HG02884 (cell line): Measurements from ENCODE around the gene GLRX.
A peak's percentile ranks its signal among the peaks of the same experiment; 100 is the strongest.

ENCODE experiments used
- ATAC-seq: cut with Tn5 transposase; IDR thresholded peaks from one replicate; pipeline ENCODE4 v1.9.1; 2021; ENCODE audit warnings: mild to moderate bottlenecking, moderate library complexity; ENCODE audit not compliant: unreplicated experiment

The GLRX gene

DNA sequence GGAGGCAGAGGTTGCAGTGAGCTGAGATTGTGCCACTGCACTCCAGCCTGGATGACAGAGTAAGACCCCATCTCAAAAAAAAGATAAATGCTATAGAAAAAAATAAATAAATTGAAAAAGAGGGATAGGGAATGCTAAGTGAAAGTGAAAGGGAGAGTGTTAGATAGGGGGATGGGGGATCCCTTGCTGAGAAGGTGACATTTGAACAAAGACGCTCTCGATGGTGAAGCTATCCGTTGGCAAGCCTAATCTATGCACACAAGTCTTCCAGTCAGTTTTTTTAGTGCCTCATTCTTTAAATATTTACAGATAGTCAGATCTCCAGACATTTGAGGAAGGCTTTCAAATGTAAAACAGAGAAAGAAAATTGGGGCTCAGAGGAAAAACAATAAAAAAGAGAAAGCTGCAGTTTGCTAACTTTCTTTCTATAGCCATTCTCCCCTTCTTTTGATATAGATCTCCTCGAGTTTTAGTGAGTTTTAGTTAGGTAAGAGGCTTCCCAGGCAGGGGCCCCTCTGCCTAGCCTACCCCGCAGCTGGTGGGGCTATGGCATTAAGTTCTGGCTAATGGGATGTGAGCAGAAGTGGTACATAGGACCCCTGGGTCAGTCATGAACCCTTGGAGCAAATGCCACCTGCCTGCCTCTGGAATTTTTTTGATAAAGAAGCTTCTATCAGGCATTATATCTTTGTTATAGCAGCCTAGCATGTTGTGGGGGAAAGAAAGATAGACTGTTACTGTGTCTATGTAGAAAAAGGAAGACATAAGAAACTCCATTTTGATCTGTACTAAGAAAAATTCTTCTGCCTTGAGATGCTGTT is 12.0 kb downstream of the GLRX start:
- ATAC-seq = no peak

- ATAC-seq = no peak
These were observed 13.0 kb downstream of the GLRX start for GRCh38 chr5:95809414-95809960.

GRCh38 chr5:95808686-95809413 is 13.7 kb downstream of the GLRX start:
- ATAC-seq = peak; percentile 100

DNA sequence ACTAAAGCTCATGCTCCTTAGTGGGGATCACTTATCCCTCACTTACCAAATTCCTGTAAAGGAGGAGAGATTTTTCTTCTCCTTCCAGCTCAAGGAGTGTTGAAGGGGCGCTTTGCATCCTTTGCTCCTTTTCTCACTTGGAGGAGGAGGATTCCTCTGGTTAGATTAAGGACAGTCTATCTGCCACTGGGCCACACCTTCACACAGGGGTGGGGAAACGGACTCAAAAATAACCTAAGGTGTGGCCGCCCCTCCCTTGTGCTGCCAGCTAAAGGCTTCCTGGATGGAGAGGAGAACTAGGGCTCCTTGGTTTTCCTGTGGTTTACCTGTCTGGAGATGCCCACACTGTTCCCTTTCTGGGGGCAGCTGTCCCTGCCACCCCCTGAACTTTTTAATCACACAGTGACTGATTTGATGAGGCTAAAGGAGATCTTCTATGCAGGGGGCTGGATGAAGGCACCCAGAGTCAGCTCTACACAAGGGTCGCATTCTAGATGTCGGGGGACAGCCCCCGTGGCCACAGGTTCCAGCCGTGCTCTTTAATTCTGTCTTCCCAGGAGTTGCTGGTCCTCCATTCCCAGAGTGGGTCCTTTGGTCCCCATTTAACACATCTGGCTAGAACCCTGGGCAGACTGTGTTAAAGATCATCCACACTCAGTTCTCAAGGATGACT is 14.4 kb downstream of the GLRX start:
- ATAC-seq = no peak

GRCh38 chr5:95806687-95807086 is 15.8 kb downstream of the GLRX start:
- ATAC-seq = no peak

- ATAC-seq = no peak
These were observed 17.6 kb downstream of the GLRX start for GRCh38 chr5:95804736-95805539.

- no peak for ATAC-seq
These were observed 19.0 kb downstream of the GLRX start for GRCh38 chr5:95803271-95804148.

DNA sequence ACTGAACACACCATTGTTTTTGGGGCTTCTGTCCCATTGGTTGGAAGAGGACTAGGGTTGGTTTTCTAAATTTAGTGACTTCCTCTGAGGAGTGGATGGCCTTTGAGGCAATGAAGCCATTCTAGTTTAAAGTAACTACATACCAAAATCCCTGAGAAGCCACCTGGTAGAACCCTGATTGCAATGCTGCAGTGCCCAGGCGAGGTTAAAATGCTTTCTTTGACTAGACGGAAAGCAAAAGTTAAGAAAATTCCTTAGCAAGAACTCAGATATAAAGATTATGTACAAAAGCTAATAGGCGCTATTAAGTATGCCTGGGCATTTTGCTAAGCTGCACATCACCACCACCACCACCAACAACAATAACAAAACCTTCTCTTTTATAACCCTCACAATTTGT is 20.6 kb downstream of the GLRX start:
- ATAC-seq = no peak

- no peak for ATAC-seq
These were observed 21.0 kb downstream of the GLRX start for GRCh38 chr5:95801532-95801931.

DNA sequence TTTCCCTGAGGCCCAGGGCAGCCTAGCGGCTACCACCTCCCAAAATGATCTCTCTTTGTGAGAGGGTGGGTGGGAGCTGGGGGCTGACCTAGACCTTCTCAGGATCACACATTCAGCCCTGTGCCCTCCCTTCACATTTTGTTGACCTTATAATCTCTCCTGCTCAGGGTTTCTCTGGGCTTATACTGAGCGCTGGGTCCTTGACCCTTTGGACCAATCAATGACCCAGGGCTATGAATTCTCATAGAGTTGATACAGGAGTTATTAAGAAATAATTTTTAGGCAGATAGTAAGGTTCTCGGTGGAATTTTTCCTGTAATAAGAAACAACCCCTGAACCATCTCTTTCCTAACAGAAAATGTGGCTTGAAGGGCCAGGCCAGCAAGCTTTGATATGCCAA is 22.0 kb downstream of the GLRX start:
- ATAC-seq = no peak

DNA sequence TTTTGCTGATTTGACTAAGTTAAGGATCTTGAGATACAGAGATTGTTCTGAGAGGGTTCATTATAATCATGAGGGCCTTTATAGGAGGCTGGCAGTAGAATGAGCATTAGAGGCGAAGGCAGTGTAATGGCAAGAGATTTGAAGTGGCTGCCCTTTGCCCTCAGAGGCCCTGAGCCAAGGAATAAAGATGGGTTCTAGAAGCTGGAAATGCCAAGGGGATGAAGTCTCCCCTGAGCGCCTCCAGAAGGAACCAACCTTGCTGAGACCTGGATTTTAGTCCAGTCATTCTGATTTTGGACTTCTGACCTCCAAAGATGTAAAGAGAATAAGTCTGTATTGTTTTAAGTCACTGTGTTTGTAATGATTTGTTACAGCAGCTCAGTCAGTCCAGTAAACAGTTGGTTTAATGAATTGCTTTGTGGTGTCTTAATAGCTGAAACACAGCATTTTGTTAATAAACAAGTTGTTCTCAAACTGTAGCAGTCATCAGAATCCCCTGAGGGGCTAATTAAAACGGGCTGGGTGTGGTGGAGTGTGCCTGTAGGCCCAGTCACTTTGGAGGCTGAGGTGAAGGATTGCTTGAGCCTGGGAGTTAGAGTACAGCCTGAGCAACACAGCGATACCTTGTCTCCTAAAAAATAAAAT is 23.2 kb downstream of the GLRX start:
- no peak for ATAC-seq

DNA sequence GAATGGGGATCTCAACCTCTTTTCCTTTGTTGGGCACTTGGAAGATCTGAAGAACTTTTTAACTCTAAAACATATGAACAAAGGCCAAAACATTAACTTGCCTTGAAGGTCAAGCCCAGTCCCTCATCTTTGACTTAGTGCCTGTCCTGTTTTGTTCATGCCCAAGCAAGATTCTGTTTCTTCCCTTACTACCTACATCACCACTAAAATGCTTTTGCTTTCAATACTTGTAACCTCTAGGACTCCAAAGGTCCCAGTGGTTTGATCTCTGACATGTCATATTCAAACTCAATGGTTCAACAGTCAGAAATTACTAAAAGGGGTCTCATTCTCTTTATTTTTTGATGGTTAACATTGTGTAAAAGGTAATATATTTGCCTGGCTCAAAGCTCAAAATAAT is 24.0 kb downstream of the GLRX start:
- no peak for ATAC-seq

- no peak for ATAC-seq
These were observed 24.5 kb downstream of the GLRX start for GRCh38 chr5:95798048-95798447.

DNA sequence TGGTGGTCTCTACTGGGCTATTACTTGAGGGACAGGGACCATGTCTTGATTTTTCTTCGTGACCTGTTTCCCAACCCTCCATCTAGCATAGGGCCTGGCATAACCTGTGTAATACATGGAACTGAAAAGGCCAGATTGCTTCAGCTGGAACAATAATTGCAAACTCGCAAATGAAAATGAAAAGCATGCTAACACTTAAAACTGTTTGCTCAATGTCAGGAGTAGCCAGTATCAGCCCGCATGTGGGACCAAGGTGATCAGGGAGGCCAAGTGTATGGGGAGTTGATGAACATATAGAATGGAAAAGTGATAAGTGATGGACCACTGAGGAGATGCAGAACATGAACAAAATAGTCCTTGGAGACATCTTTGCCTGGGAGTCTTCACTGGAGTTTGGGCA is 25.2 kb downstream of the GLRX start:
- ATAC-seq = no peak

GRCh38 chr5:95794070-95794516 is 28.4 kb downstream of the GLRX start:
- ATAC-seq = no peak

DNA sequence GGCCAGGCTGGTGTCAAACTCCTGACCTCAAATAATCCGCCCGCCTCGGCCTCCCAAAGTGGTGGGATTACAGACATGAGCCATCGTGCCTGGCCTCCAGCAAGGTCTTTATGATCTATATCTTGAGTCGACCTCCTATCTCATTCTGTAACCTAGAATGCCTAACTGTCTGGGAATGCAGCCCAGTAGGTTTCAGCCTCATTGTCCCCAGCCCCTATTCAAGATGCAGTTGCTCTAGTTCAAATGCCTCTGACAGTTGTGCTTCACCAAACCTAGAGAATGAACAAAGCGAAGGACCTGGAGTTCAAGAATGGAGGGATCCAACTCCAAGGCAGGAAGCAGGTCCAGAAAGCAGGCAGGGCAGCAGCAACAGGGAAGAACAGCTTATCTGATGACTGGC is 30.8 kb downstream of the GLRX start:
- no peak for ATAC-seq

DNA sequence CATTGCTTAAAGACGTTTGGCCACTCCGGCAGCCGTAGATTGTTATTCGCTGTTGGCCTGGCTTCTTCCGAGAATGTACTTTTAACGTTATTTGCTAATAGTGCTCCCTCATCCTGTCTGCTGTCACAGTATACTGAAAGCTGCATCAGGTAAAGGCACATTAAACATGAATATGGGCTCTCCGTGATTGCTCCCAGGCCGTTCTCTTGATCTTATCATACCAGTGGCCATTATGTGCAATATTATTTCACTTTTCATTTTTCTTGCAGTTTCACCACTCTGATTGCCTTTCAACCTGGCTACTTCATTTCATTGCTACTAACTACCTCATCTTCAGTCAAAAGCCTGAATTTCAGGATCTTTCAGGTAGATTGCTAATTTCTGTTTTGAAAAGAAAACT is 34.0 kb downstream of the GLRX start:
- no peak for ATAC-seq

DNA sequence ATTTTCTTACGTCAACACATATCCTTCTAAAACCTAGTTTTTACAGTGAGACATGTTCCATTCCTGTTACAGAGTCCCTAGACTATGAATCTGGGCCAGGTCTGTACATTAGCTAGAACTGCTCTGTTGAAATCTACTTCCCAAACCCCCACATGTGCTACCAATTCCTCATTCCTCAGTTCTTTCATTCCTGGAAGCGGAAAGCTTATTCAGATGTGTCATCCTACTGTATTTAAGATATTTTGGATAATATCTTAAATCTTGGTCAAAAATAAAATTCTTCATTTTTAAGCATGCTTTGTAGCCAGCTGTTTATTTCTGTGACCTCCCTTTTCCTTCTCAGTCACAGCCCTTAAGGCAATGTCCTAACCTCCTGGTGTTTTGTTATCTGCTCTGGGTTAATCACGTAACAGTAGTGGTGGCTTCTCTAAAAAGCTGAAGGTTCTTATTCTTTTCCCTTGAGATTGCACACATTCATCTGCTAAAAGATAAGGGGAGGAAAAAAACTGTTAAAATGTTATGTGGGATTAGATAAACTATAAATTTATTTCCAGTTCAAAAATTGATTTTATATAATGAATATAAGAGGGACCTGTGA is 35.6 kb downstream of the GLRX start:
- ATAC-seq = no peak
